ENCODE data around the gene AHDC1.

The AHDC1 gene

DNA sequence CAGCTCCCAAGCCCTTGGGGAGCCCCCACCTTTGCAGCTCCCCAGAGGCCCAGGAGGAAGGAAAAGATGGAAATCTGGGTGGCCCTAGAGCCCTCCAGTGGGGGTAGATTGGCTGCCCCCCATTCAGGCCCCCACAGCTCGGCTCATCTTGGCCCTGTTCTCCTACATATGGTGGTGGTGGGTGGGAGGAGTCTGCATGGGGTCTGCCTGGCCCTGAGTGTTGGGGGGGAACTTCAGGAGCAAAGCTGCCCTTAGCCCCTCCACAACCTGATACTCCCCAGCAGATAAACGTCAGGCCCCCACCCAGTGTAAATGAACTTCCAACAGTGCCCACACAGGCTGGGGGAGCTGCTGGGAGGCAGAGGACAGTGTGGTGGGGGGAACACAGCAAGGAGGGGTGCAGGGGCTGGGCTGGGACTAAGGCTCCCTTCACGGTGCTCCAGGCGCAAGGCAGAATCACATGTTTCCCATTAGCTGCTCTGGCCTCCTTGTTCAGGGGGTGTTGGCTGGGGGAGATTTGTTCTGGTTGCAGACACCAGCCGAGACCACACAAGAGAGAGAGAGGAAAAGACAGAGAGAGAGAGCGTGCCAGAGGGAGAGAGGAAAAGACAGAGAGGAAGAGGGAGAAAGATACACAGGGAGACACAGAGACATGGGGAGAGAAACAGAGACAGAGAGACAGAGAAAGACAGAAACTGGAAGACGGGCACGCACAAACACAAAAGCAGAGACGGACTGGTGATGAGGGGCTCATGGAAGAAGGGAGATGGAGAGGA, 42.6 kb downstream of the AHDC1 start:
- no peak overlapping the region for H3K4me3 ChIP-seq (ENCODE audit: low read length)
- TF ChIP-seq, protein P1, sequence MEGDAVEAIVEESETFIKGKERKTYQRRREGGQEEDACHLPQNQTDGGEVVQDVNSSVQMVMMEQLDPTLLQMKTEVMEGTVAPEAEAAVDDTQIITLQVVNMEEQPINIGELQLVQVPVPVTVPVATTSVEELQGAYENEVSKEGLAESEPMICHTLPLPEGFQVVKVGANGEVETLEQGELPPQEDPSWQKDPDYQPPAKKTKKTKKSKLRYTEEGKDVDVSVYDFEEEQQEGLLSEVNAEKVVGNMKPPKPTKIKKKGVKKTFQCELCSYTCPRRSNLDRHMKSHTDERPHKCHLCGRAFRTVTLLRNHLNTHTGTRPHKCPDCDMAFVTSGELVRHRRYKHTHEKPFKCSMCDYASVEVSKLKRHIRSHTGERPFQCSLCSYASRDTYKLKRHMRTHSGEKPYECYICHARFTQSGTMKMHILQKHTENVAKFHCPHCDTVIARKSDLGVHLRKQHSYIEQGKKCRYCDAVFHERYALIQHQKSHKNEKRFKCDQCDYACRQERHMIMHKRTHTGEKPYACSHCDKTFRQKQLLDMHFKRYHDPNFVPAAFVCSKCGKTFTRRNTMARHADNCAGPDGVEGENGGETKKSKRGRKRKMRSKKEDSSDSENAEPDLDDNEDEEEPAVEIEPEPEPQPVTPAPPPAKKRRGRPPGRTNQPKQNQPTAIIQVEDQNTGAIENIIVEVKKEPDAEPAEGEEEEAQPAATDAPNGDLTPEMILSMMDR (conservative IDR thresholded peaks at IDR 0.05; ENCODE audit: low read depth, low read length): no peak
- no peak for DNase-seq (ENCODE audit: low read depth)

DNA sequence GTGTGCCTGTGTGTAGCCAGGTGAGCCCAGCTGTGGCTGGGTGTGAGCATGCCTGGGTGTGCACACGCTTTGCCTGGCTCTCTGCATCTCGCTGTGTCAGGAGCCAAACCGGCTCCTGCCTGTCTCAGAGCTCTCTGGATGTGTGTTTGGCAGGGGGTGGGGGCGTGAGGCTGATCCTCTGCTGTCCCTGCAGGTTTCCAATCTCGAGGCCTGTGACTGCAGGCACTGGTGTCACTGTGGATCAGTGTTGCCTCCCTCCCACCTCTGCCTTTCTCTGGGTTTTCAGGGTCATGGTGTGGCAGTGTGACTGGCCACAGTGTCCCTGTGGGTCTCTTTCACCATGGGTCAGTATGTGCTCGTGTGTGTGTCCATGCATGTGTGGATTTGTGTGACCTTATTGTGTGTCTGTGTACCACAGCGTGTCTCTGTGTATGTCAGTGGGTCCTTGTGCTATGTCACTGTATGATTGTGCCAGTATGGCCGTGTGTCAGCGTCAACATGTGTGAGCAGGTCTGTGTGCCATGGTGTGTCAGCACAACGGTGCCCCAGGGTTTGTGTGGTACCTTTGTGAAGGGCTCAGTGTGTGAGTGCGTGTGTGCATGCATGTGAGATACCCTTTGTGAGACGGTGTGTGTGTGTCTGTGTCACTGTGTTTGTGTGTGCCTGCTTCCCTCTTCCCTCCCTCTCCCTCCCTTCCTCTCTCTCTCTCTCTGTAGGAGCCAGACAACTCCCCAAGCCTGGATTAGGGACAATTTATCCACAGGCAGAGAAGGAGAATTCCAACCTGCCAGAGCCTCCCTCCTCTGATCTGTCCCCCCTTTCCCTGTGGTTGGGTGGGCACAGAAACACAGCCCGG, 43.4 kb downstream of the AHDC1 start:
- no peak for DNase-seq (ENCODE audit: low read depth)
- H3K4me3 ChIP-seq (ENCODE audit: low read length): no peak overlapping the region
- TF ChIP-seq, protein P1 (conservative IDR thresholded peaks at IDR 0.05; ENCODE audit: low read depth, low read length): no peak

DNA sequence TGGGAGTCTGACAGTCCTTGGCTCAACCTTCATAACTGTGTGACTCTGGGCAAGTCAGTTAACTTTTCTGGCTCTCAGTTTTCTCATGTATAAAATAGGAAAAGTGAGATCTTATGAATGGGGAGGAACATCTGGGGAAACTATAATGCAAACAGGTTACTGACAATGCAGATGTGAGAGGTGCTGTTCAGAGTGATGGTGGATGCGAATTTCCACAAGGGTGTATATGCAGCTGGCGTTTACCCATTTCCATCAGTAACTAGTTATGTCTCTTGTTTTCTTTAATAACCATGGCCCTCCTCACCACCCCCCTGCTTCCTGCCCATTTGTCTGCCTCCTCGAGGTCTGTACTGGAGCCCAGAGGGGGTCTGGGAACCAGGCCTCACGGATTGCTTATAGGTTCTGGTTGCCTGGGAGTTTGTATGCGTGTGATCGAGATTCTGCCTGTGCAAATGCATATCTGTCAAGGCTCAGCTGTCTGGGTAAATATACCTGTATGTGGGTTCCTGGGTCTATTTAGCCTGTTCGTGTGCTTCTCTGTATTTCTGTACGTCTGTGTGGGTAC, 44.4 kb downstream of the AHDC1 start:
- no peak overlapping the region for H3K4me3 ChIP-seq (ENCODE audit: low read length)
- no peak for DNase-seq (ENCODE audit: low read depth)
- TF ChIP-seq, protein P1 (conservative IDR thresholded peaks at IDR 0.05; ENCODE audit: low read depth, low read length): no peak

DNA sequence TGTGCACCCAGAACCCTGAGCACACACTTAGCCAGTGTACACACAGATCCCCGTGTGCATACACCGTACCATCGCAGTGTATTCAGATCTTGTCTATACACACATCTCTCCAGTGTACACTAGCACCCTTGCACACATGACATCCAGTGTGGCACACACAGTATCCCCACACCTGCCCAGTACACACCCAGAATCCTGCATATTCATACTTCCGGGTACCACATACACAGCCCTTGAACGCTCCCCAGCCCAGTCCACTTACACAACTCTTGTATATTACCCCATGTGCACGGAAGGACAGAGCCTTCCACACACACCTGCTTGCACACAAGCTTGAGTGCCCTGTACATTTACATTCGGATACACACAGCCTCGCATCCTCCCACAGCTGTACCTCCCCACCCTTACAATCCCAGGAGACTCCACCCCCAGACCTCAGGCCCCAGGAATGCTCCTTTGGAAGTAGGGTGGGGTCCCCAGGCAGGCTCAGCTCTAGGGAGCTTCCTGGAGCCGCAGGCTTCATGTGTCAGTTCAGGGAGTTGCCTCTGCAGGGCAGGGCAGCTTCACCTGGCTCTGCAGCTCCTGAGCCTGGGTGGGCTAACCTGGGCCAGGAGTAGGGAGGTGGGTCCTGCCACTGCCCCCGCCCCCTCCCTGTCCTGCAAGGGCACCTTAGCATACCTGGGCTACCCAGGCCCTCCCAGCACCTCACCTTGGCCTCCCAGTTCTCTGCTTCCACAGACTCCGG, 46.2 kb downstream of the AHDC1 start:
- TF ChIP-seq, protein P1 (conservative IDR thresholded peaks at IDR 0.05; ENCODE audit: low read depth, low read length): no peak
- DNase-seq (ENCODE audit: low read depth): no peak
- no peak overlapping the region for H3K4me3 ChIP-seq (ENCODE audit: low read length)

DNA sequence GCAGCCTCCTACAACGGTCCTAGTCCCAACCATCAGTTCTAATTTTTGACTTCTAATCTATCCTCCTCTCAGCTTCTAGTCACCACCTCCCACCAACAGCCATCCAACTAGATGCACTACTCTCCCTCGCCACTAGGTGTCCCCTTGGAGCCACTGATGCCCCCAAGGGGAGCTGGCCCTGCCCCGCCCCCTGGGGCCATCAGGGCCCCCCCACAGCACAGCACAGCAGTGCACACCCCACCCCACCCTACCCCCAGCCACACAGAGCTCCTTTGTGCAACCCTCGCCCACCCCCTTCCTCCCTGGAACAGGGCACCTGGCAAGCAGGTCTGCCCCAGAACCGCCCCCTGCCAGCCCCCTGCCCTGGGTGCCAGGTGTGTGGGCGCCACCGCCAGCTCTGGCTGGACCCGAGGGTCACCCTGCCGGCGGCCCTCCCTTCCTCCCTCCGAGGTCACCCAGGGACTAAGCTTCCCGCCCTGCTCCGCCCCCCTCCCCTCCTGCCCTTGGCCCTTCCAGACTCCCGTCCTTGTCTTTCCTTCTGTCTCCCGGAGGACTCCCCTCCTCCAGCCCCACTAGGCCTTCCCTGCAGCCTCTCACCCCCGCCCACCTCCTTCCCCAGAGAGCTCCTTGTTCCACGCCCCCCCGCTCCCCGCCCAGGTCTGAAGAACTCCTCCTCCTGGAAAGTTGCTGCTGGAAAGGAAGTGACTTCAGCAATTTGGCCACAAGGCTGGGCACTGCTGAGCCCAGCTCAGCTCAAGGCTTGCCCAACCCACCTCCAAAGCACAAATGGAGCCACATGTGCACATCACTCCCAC, 47.0 kb downstream of the AHDC1 start:
- TF ChIP-seq, protein P1 (conservative IDR thresholded peaks at IDR 0.05; ENCODE audit: low read depth, low read length): peak; percentile 91
- peak; percentile 71 for DNase-seq (ENCODE audit: low read depth)

DNA sequence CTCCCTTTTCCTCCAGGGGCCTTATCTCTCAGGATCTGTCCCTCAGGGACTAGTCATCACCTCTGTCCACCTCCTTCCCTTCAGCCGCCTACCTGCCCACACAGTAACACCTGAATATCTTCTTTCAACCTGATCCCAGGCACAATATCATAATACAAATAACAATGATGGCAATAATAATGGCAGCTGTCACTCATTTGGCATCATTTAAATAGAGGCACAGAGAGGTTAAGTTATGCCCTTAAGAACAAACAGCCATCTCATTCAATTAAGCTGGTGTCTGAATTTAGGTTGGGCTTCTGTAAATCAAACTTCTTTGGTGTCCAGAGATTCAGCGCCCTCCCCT, 47.5 kb downstream of the AHDC1 start:
- H3K4me3 ChIP-seq (ENCODE audit: low read length): no peak overlapping the region
- DNase-seq (ENCODE audit: low read depth): no peak
- TF ChIP-seq, protein P1 (conservative IDR thresholded peaks at IDR 0.05; ENCODE audit: low read depth, low read length): no peak

More for the DNA sequence above, 47.0 kb downstream of the AHDC1 start:
- H3K4me3 ChIP-seq (ENCODE audit: low read length): no peak overlapping the region
